PC-3 (cell line): ENCODE data around the gene TMEM30B. TPM values are rescaled to one million over a fixed set of nuclear protein-coding genes. Genes with fewer than 3 reads are reported as not detected.

Source experiments
- ATAC-seq: fragments of 200-7000 bp; cut with Tn5 transposase; 2 replicates; pipeline ENCODE4 v1.9.1; 2020; ENCODE audit warnings: mild to moderate bottlenecking, moderate library complexity
- BruUV-seq: library from RNA; stranded (reverse); fragments of 400-500 nt; replicated peaks from 2 replicates; lab custom pipeline; 2021; lab: Mats Ljungman, UMichigan
- CTCF ChIA-PET: fragments of 300-600 bp; sonication (Branson Sonifier 250); formaldehyde crosslinking; loops from one replicate; lab custom pipeline; 2022; ENCODE audit warnings: antibody characterized with exemption; lab: Charles Lee
- POLR2A ChIA-PET: fragments of 300-600 bp; sonication (Branson Sonifier 250); formaldehyde crosslinking; loops from one replicate; lab custom pipeline; 2022; ENCODE audit warnings: antibody characterized with exemption; ENCODE audit not compliant: unreplicated experiment; lab: Charles Lee
- DNase-seq: peaks from one replicate; pipeline ENCODE4 v3.0.0-alpha.2; 2015
- H2AFZ ChIP-seq: fragments of 300-600 bp; sonication (generic); 2 replicates; pipeline ENCODE4 v1.6.0; 2016; ENCODE audit warnings: antibody characterized with exemption, low read length
- H3F3A ChIP-seq: fragments of 300-600 bp; sonication (generic); one replicate; pipeline ENCODE4 v1.6.0; 2017; ENCODE audit warnings: antibody characterized with exemption, low read length, control low read depth, mild to moderate bottlenecking; ENCODE audit not compliant: unreplicated experiment
- H3K27ac ChIP-seq: fragments of 300-600 bp; sonication (generic); 2 replicates; pipeline ENCODE4 v1.5.1; 2016; ENCODE audit warnings: mild to moderate bottlenecking, low read length
- H3K27me3 ChIP-seq: fragments of 300-600 bp; sonication (generic); 2 replicates; pipeline ENCODE4 v1.6.1; 2016; ENCODE audit warnings: low read length, mixed read lengths
- H3K36me3 ChIP-seq: fragments of 300-600 bp; sonication (generic); 2 replicates; pipeline ENCODE4 v1.6.1; 2016; ENCODE audit warnings: low read depth, mixed run types, low read length, mixed read lengths
- H3K4me1 ChIP-seq: fragments of 300-600 bp; sonication (generic); 2 replicates; pipeline ENCODE4 v1.5.1; 2016; ENCODE audit warnings: low read length; ENCODE audit not compliant: insufficient read depth
- H3K4me2 ChIP-seq: fragments of 300-600 bp; sonication (generic); 2 replicates; pipeline ENCODE4 v1.6.0; 2016; ENCODE audit warnings: low read length
- H3K4me3 ChIP-seq: fragments of 300-600 bp; sonication (generic); 2 replicates; pipeline ENCODE4 v1.5.1; 2016; ENCODE audit warnings: mild to moderate bottlenecking, low read length, mixed read lengths
- H3K79me2 ChIP-seq: fragments of 300-600 bp; sonication (generic); 2 replicates; pipeline ENCODE4 v1.6.1; 2017; ENCODE audit warnings: low read length, mixed read lengths
- H3K9ac ChIP-seq: fragments of 300-600 bp; sonication (generic); 2 replicates; pipeline ENCODE4 v1.6.0; 2016; ENCODE audit warnings: mild to moderate bottlenecking, low read length
- H3K9me2 ChIP-seq: fragments of 300-600 bp; sonication (generic); replicated peaks from 2 replicates; pipeline ENCODE4 v1.6.1; 2016; ENCODE audit warnings: mixed run types, low read length, mixed read lengths
- H3K9me3 ChIP-seq: fragments of 300-600 bp; sonication (generic); 2 replicates; pipeline ENCODE4 v1.6.1; 2016; ENCODE audit warnings: low read length, mixed read lengths
- H4K20me1 ChIP-seq: fragments of 300-600 bp; sonication (generic); 2 replicates; pipeline ENCODE4 v1.6.1; 2016; ENCODE audit warnings: low read length, mixed read lengths
- EZH2 ChIP-seq: fragments of 300-600 bp; sonication (generic); IDR thresholded peaks from one replicate; pipeline ENCODE4 v1.6.1; 2017; ENCODE audit warnings: antibody characterized with exemption, mild to moderate bottlenecking, low read length; ENCODE audit not compliant: unreplicated experiment
- EZH2phosphoT487 ChIP-seq: fragments of 300-600 bp; sonication (generic); IDR thresholded peaks from 2 replicates; pipeline ENCODE4 v1.6.1; 2018; ENCODE audit warnings: mild to moderate bottlenecking, antibody characterized with exemption, low read length, borderline replicate concordance
- intact Hi-C: fragments of 100-400 bp; cut with micrococcal nuclease; formaldehyde crosslinking; loops from 2 replicates; pipeline ENCODE4 v1.9.0; 2023
- total RNA-seq: library from RNA; depleted of rRNA; stranded (reverse); fragments of >200 nt; gene quantifications from 2 replicates; pipeline ENCODE4 v1.2.3, GENCODE V29; 2014
- TF ChIP-seq, protein P1 (sequence below): fragments of 300-600 bp; sonication (generic); conservative IDR thresholded peaks from 2 replicates; pipeline ENCODE4 v1.5.1; 2017; ENCODE audit warnings: antibody characterized with exemption, low read depth, mild to moderate bottlenecking, low read length

Gene TMEM30B
- total RNA-seq, 1 experiment from 2014 or later = 70.6 TPM

- H3K4me2 ChIP-seq = no peak overlapping the region
- no peaks in the 10 kb centered on the region for H3K9me3 ChIP-seq
- no peak overlapping the region for H3K4me3 ChIP-seq
- no peaks in the 10 kb centered on the region for H3K27me3 ChIP-seq
- peaks cover 15% of the 10 kb centered on the region for H3K4me1 ChIP-seq
- DNase-seq (no peak), ATAC-seq (no peak)
- no peaks in the 10 kb centered on the region for H3K36me3 ChIP-seq
- intact Hi-C loops = no loop called here
- BruUV-seq = no TSS peak
- ChIA-PET POLR2A (no interaction called here), CTCF (no interaction called here)
- TF ChIP-seq EZH2phosphoT487 = no peak
- TF ChIP-seq EZH2 = no peak
- TF ChIP-seq, protein P1, sequence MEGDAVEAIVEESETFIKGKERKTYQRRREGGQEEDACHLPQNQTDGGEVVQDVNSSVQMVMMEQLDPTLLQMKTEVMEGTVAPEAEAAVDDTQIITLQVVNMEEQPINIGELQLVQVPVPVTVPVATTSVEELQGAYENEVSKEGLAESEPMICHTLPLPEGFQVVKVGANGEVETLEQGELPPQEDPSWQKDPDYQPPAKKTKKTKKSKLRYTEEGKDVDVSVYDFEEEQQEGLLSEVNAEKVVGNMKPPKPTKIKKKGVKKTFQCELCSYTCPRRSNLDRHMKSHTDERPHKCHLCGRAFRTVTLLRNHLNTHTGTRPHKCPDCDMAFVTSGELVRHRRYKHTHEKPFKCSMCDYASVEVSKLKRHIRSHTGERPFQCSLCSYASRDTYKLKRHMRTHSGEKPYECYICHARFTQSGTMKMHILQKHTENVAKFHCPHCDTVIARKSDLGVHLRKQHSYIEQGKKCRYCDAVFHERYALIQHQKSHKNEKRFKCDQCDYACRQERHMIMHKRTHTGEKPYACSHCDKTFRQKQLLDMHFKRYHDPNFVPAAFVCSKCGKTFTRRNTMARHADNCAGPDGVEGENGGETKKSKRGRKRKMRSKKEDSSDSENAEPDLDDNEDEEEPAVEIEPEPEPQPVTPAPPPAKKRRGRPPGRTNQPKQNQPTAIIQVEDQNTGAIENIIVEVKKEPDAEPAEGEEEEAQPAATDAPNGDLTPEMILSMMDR = no peak
- H4K20me1 ChIP-seq = peaks cover 12% of the 10 kb centered on the region; the same call in 1 of the 2 replicates
- no peak overlapping the region for H3K27ac ChIP-seq
- no peaks in the 10 kb centered on the region for H3K9me2 ChIP-seq
- no peak overlapping the region for H2AFZ ChIP-seq
- peaks cover 55% of the 10 kb centered on the region for H3K79me2 ChIP-seq
- no peak overlapping the region for H3K9ac ChIP-seq
- H3F3A ChIP-seq = peaks cover 5% of the 10 kb centered on the region
These were observed 45.0 kb upstream of the TMEM30B start for GRCh38 chr14:61326146-61326545.

DNA sequence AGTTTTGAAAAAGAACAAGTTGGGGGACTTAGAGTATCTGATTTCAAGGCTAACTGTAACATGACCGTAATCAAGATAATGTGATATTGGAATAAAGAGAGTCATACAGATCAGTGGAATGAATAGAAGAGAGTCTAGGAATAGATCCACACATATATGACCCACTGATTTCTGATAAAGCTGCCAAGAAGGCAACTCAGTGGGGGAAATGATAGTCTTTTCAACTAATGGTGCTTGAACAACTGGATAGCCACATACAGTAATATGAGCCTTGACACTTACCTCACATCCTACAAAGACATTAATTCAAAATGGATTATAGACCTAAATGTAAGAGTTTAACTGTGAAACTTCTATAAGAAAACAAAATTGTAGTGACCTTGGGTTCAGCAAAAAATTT, 44.0 kb upstream of the TMEM30B start:
- ChIA-PET POLR2A (no interaction called here), CTCF (no interaction called here)
- DNase-seq (peak; percentile 13), ATAC-seq (no peak)
- H3K9ac ChIP-seq = no peak overlapping the region
- no peak overlapping the region for H3K4me3 ChIP-seq
- H3K4me2 ChIP-seq = no peak overlapping the region
- H3F3A ChIP-seq = peaks cover 5% of the 10 kb centered on the region
- no TSS peak for BruUV-seq
- no peak overlapping the region for H2AFZ ChIP-seq
- no peaks in the 10 kb centered on the region for H3K27me3 ChIP-seq
- H3K9me2 ChIP-seq = no peaks in the 10 kb centered on the region
- TF ChIP-seq EZH2phosphoT487 = no peak
- TF ChIP-seq, protein P1 = no peak
- peaks cover 23% of the 10 kb centered on the region for H3K4me1 ChIP-seq
- intact Hi-C loops = no loop called here
- peaks cover 55% of the 10 kb centered on the region for H3K79me2 ChIP-seq
- H3K9me3 ChIP-seq = no peaks in the 10 kb centered on the region
- H3K27ac ChIP-seq = no peak overlapping the region
- no peaks in the 10 kb centered on the region for H3K36me3 ChIP-seq
- peaks cover 12% of the 10 kb centered on the region; the same call in 1 of the 2 replicates for H4K20me1 ChIP-seq

GRCh38 chr14:61323970-61324369, 42.8 kb upstream of the TMEM30B start:
- Histone ChIP-seq H3K27me3 (no peaks in the 10 kb centered on the region), H3K79me2 (peaks cover 55% of the 10 kb centered on the region)

More at GRCh38 chr14:61323970-61324369, 42.8 kb upstream of the TMEM30B start:
- H4K20me1 ChIP-seq = peaks cover 12% of the 10 kb centered on the region; the same call in 1 of the 2 replicates
- BruUV-seq = no TSS peak
- CTCF ChIA-PET = interaction anchor here (1.2 kb wide), 1 partner anchor 38 kb away, joined by 3 read pairs; no protein-coding TSS in a partner anchor
- no peak overlapping the region for H3K9ac ChIP-seq
- no peak overlapping the region for H2AFZ ChIP-seq
- DNase-seq (no peak), ATAC-seq (no peak)
- H3F3A ChIP-seq = peaks cover 5% of the 10 kb centered on the region
- H3K4me1 ChIP-seq = peaks cover 23% of the 10 kb centered on the region
- POLR2A ChIA-PET = no interaction called here
- intact Hi-C loops = loop anchor here (2.0 kb wide), 1 partner anchor 115 kb away; no protein-coding TSS in a partner anchor
- TF ChIP-seq EZH2 = no peak
- peak overlapping the region; percentile 72 for H3K4me3 ChIP-seq
- peak overlapping the region; percentile 82 for H3K4me2 ChIP-seq
- no peaks in the 10 kb centered on the region for H3K9me3 ChIP-seq
- no peak overlapping the region for H3K27ac ChIP-seq
- no peaks in the 10 kb centered on the region for H3K9me2 ChIP-seq
- H3K36me3 ChIP-seq = no peaks in the 10 kb centered on the region
